Measurements from ENCODE around the gene ZNF782.

ZNF782 gene

GRCh38 chr9:96859461-96860198 lies 5.3 kb upstream of the ZNF782 start:
- no peaks in the 10 kb centered on the region for H3K9me3 ChIP-seq (ENCODE audit: severe bottlenecking)
- H3K36me3 ChIP-seq (ENCODE audit: low read depth) = no peaks in the 10 kb centered on the region
- ATAC-seq (ENCODE audit: low read depth) (peak; percentile 79), DNase-seq (ENCODE audit: low spot score) (peak; percentile 87)
- peak overlapping the region; percentile 77 for H3K27ac ChIP-seq (ENCODE audit: poor library complexity, severe bottlenecking)
- H3K4me1 ChIP-seq (ENCODE audit: insufficient read depth, poor library complexity, severe bottlenecking) = peaks cover 36% of the 10 kb centered on the region
- H3K27me3 ChIP-seq (ENCODE audit: insufficient read depth, poor library complexity, severe bottlenecking) = no peaks in the 10 kb centered on the region
- TF ChIP-seq CTCF (IDR thresholded peaks at IDR 0.05; ENCODE audit: poor library complexity, severe bottlenecking) = no peak
- H3K4me3 ChIP-seq (ENCODE audit: severe bottlenecking) = no peak overlapping the region

- peak overlapping the region; percentile 77 for H3K27ac ChIP-seq (ENCODE audit: poor library complexity, severe bottlenecking)
- ATAC-seq (ENCODE audit: low read depth) = no peak
Observed at GRCh38 chr9:96858670-96859069, 4.4 kb upstream of the ZNF782 start.

GRCh38 chr9:96858018-96858573 lies 3.8 kb upstream of the ZNF782 start:
- peak overlapping the region; percentile 77 for H3K27ac ChIP-seq (ENCODE audit: poor library complexity, severe bottlenecking)
- DNase-seq (ENCODE audit: low spot score) = no peak

More at GRCh38 chr9:96858670-96859069, 4.4 kb upstream of the ZNF782 start:
- Histone ChIP-seq H3K4me3 (ENCODE audit: severe bottlenecking) (no peak overlapping the region), H3K9me3 (ENCODE audit: severe bottlenecking) (no peaks in the 10 kb centered on the region), H3K27me3 (ENCODE audit: insufficient read depth, poor library complexity, severe bottlenecking) (no peaks in the 10 kb centered on the region), H3K4me1 (ENCODE audit: insufficient read depth, poor library complexity, severe bottlenecking) (peaks cover 36% of the 10 kb centered on the region), H3K36me3 (ENCODE audit: low read depth) (no peaks in the 10 kb centered on the region)
- TF ChIP-seq CTCF (IDR thresholded peaks at IDR 0.05; ENCODE audit: poor library complexity, severe bottlenecking) = no peak
- DNase-seq (ENCODE audit: low spot score) = no peak

GRCh38 chr9:96856363-96857286 lies 2.3 kb upstream of the ZNF782 start:
- ATAC-seq (ENCODE audit: low read depth) = peak; percentile 37
- TF ChIP-seq CTCF (IDR thresholded peaks at IDR 0.05; ENCODE audit: poor library complexity, severe bottlenecking) = peak; percentile 96
- DNase-seq (ENCODE audit: low spot score) = no peak
- Histone ChIP-seq H3K27me3 (ENCODE audit: insufficient read depth, poor library complexity, severe bottlenecking) (no peaks in the 10 kb centered on the region), H3K4me1 (ENCODE audit: insufficient read depth, poor library complexity, severe bottlenecking) (peaks cover 44% of the 10 kb centered on the region), H3K4me3 (ENCODE audit: severe bottlenecking) (no peak overlapping the region), H3K27ac (ENCODE audit: poor library complexity, severe bottlenecking) (peak overlapping the region; percentile 77), H3K36me3 (ENCODE audit: low read depth) (no peaks in the 10 kb centered on the region), H3K9me3 (ENCODE audit: severe bottlenecking) (no peaks in the 10 kb centered on the region)

More at GRCh38 chr9:96858018-96858573, 3.8 kb upstream of the ZNF782 start:
- peaks cover 38% of the 10 kb centered on the region for H3K4me1 ChIP-seq (ENCODE audit: insufficient read depth, poor library complexity, severe bottlenecking)
- peak; percentile 65 for ATAC-seq (ENCODE audit: low read depth)
- no peak for TF ChIP-seq CTCF (IDR thresholded peaks at IDR 0.05; ENCODE audit: poor library complexity, severe bottlenecking)
- H3K4me3 ChIP-seq (ENCODE audit: severe bottlenecking) = no peak overlapping the region
- H3K27me3 ChIP-seq (ENCODE audit: insufficient read depth, poor library complexity, severe bottlenecking) = no peaks in the 10 kb centered on the region
- no peaks in the 10 kb centered on the region for H3K36me3 ChIP-seq (ENCODE audit: low read depth)
- H3K9me3 ChIP-seq (ENCODE audit: severe bottlenecking) = no peaks in the 10 kb centered on the region
